Ishikawa (cell line): ENCODE measurements around the gene KCNQ4.

Source experiments
- CEBPB ChIP-seq: IDR thresholded peaks from 2 replicates; pipeline ENCODE4 v1.6.1; 2012
- CREB1 ChIP-seq: IDR thresholded peaks from 2 replicates; pipeline ENCODE4 v1.6.1; 2012; ENCODE audit warnings: low read depth
- EP300 ChIP-seq: IDR thresholded peaks from 2 replicates; pipeline ENCODE4 v1.6.1; 2012; ENCODE audit warnings: borderline replicate concordance
- FOXM1 ChIP-seq: IDR thresholded peaks from 2 replicates; pipeline ENCODE4 v1.6.1; 2012; ENCODE audit warnings: low read depth, borderline replicate concordance
- RAD21 ChIP-seq: IDR thresholded peaks from 2 replicates; pipeline ENCODE4 v1.6.1; 2012; ENCODE audit warnings: low read depth
- REST ChIP-seq: IDR thresholded peaks from 2 replicates; pipeline ENCODE4 v1.6.1; 2012; ENCODE audit warnings: low read depth, mild to moderate bottlenecking
- TCF12 ChIP-seq: IDR thresholded peaks from 2 replicates; pipeline ENCODE4 v1.6.1; 2012; ENCODE audit warnings: low read depth
- TEAD4 ChIP-seq: IDR thresholded peaks from 2 replicates; pipeline ENCODE4 v1.6.1; 2012
- YY1 ChIP-seq: IDR thresholded peaks from 2 replicates; pipeline ENCODE4 v1.6.1; 2012; ENCODE audit warnings: low read depth

- TF ChIP-seq EP300 (no peak), RAD21 (no peak), CEBPB (no peak), TCF12 (no peak), CREB1 (no peak), TEAD4 (no peak), YY1 (no peak), FOXM1 (no peak), REST (no peak)
Observed at GRCh38 chr1:40758578-40759343, 24.8 kb upstream of the KCNQ4 start.
